ENCODE results near the gene ITGAD.

DNA sequence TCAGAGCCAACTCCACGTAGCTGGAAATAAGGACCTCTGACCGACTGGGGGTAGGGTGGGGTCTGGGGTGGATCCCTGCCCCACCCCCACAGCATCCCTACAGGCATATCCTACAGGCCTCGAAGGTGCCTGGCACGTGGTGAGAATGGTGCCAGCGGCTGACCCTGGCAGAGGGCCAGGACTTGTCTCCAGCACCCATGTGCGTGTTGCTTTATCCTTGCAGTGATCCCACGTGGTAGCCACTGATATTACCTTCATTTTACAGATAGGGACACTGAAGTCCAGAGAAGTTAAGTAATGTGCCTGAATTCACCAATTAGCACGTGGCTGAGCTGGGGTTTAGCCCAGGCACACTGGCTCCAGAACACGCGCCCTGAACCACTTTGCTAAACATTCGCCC is 8.3 kb downstream of the ITGAD start:
- TF ChIP-seq POLR2A (IDR thresholded peaks at IDR 0.05) (no peak), EP300 (IDR thresholded peaks at IDR 0.05) (no peak)
- TF ChIP-seq, protein P1, sequence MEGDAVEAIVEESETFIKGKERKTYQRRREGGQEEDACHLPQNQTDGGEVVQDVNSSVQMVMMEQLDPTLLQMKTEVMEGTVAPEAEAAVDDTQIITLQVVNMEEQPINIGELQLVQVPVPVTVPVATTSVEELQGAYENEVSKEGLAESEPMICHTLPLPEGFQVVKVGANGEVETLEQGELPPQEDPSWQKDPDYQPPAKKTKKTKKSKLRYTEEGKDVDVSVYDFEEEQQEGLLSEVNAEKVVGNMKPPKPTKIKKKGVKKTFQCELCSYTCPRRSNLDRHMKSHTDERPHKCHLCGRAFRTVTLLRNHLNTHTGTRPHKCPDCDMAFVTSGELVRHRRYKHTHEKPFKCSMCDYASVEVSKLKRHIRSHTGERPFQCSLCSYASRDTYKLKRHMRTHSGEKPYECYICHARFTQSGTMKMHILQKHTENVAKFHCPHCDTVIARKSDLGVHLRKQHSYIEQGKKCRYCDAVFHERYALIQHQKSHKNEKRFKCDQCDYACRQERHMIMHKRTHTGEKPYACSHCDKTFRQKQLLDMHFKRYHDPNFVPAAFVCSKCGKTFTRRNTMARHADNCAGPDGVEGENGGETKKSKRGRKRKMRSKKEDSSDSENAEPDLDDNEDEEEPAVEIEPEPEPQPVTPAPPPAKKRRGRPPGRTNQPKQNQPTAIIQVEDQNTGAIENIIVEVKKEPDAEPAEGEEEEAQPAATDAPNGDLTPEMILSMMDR (IDR thresholded peaks at IDR 0.05): no peak

All from gastroesophageal sphincter (tissue), 3 donors.